GM12872 (cell line): ENCODE data around the gene ABCB10.

ENCODE experiments used
- CTCF ChIP-seq: IDR thresholded peaks from 3 replicates; pipeline ENCODE4 v1.5.1; 2011; ENCODE audit warnings: low read depth, mild to moderate bottlenecking, low read length, moderate library complexity; ENCODE audit not compliant: insufficient read depth

Gene ABCB10

GRCh38 chr1:229514578-229515275 is 43.8 kb downstream of the ABCB10 start:
- TF ChIP-seq CTCF, result peak; percentile 80

GRCh38 chr1:229509576-229509975 is 48.9 kb downstream of the ABCB10 start:
- TF ChIP-seq CTCF, result no peak

DNA sequence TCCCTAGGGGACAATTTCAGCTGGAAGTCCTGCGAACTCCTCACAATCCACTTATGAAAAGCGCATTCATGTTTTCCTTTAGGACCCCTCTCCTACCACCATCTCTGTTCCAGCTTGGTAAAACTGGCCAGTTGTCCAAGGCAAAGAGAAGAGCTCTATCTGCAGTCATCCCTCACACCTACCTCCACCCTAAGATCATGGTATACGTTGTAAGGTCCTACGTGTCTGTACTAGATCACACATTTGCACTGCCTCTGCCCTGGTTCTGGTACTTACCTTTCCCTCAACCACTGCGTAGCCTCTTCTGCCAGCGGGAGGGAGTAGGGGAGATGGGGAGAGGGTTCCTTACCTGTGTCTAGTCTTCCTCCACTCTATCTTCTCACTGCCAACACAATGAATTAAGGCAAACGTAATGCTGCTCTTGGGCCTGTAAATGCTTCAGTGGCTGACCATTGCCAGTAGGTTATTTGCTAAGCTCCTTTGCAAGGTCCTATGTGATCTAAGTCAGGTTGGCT is 49.6 kb downstream of the ABCB10 start:
- no peak for TF ChIP-seq CTCF

DNA sequence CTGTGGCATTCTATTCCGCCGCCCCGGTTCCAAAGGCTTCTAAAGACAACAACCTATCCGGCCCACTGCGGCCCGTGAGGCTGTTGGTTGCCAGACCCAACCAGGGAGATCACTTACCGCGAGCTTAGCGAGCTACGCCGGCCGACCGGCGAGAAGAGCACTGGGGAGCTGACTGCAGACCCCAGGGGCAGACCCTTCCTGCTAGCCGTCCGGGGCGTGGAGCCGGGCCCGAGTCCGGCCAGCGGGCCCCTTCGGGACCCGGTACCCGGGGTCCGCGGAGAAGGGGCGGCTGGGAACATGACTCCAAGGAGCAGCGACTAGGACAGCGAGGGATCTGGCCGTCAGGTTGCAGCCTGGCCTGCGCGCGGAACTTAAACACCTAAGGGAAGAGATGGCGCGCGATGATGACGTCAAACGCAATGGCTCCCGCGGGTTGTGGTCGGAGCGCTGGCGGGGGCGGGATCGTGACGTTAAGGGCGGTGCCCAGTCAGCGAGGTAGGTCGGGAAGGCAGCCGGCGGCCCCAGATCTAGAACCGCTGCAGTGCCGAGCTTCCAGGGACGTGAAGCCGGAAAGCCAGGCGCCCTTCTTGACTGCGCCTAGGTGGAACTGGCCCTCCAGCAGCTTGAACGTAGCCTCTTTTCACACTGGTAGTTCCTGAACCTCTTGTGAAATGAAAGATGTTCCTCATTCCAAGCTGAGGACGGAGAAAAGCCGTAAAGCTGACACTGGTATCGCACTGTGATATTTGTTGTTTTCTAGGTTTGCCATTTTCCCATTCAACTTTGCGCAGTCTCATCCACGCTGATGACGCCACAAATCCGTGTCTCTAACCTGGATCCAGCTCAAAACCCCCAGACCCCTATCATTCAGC is 50.3 kb downstream of the ABCB10 start, which contains the start of gene NUP133:
Gene NUP133, minus strand, starts transcription at position 391 of the 872 bp plus-strand sequence. Its CDS starts 92 bp downstream, at position 299.
- TF ChIP-seq CTCF, result no peak

DNA sequence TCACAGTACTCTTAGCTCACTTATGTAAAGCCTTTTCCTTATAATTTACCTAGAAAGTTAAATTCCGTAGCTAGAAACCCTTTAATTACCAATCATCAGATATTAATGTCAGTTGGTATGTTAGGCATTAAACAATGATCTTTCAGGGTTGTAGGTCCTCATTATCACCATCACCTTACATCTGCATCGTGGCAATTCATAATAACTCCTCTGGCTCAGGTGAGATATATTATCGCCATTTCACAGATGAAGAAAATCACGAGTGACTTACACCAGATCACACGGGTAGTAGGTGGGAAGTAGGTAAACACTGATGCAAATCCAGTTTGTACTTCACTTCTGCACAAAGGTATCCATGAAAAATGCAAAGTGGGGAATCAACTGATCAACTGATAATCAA is 51.0 kb downstream of the ABCB10 start:
- TF ChIP-seq CTCF, result no peak

DNA sequence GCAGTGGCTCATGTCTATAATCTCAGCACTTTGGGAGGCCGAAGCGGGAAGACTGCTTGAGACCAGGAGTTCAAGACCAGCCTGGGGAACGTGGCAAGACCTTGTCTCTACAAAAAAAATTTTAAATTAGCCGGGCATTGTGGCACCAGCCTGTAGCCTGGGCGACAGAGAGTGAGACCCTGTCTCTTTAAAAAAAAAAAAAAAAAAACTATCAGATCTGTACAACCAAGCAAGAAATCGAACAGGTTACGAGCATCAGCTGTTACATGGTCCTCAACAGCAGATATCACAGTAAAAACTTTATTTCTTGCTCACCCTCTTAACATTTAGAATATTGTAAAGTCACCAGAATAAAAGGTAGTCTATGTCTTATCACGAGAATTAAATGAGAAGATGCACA is 51.9 kb downstream of the ABCB10 start:
- TF ChIP-seq CTCF, result no peak

GRCh38 chr1:229495782-229496181 is 62.7 kb downstream of the ABCB10 start:
- no peak for TF ChIP-seq CTCF
